Measurements from ENCODE around the gene LLGL1. TPM values are rescaled to one million over a fixed set of nuclear protein-coding genes. Genes with fewer than 3 reads are reported as not detected.
A peak's percentile ranks its signal among the peaks of the same experiment; 100 is the strongest.

LLGL1 gene
- total and polyA plus RNA-seq, 2 donors from 2014 or later: 8.0 to 13.7 TPM

DNA sequence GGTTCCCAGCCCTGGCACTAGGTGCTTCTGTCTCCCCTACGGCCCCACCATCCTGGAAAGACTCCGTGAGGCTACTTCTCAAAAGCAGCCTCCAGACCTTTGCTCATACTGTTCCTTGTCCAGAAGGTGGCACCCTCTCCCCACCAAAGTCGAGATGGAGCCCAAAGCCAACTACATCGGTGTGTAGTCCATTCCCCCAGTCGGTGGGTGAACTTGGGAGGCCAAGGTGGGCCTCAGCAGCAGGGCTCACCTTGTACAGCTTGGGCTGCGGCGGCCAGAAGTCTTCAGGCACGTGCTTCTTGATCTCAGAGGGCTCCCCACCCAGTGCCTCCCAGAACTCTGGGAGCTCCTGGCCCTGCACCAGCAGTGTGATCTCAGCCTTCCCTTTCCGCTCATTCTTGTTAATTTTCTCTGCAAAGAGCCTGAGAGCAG is 22.9 kb downstream of the LLGL1 start:
- Histone ChIP-seq H3K27ac (ENCODE audit: low read depth in 2 of 2, low read length in 2 of 2) (no peak overlapping the region), H3K4me3 (ENCODE audit: low read length in 3 of 3) (no peak overlapping the region), H3K9me3 (ENCODE audit: control insufficient read depth in 2 of 3, insufficient read depth in 1 of 3, low read length in 3 of 3) (no peaks in the 10 kb centered on the region), H3K4me1 (ENCODE audit: control insufficient read depth in 2 of 3, insufficient read depth in 2 of 3, low read depth in 1 of 3, low read length in 3 of 3) (peaks cover 0 to 10% (median 0%) of the 10 kb centered on the region in 3 donors), H3K27me3 (ENCODE audit: control insufficient read depth, insufficient read depth, low read length) (no peaks in the 10 kb centered on the region), H3K36me3 (ENCODE audit: control insufficient read depth in 2 of 3, insufficient read depth in 3 of 3, low read length in 3 of 3) (peaks cover 0 to 78% (median 24%) of the 10 kb centered on the region in 3 donors), H3K9ac (ENCODE audit: low read length in 3 of 3) (no peak overlapping the region)
- TF ChIP-seq CTCF (IDR thresholded peaks at IDR 0.05; ENCODE audit: borderline replicate concordance, extremely low read depth, insufficient read depth): peak; percentile 64
- intact Hi-C loops (cut with DNase I): no loop called here
- FAIRE-seq: no peak
- peak in 4 of 5 donors; percentile 81 to 91 (median 86) for DNase-seq

DNA sequence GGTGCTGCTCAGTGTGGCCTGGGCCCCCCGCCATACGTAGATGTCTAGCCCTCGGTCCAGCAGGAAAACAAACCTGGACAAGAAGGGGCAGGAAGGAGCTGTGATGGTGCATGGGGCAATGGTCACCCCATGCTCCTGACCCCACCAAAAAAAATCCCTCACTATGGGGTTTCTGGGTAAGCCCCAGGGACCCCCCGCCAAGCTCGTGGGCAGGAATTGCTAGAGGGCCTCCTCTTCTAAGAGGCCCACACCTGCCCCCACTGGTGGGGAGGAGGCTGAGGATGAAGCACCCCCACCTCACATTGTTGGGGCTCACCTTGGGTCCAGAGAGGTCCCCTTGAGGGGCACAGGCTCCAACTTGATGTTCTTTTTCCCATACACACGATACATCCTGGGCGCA is 23.4 kb downstream of the LLGL1 start:
- no peak for DNase-seq
- Histone ChIP-seq H3K9ac (ENCODE audit: low read length in 3 of 3) (no peak overlapping the region), H3K4me3 (ENCODE audit: low read length in 3 of 3) (no peak overlapping the region), H3K4me1 (ENCODE audit: control insufficient read depth in 2 of 3, insufficient read depth in 2 of 3, low read depth in 1 of 3, low read length in 3 of 3) (peaks cover 0 to 10% (median 0%) of the 10 kb centered on the region in 3 donors), H3K9me3 (ENCODE audit: control insufficient read depth in 2 of 3, insufficient read depth in 1 of 3, low read length in 3 of 3) (no peaks in the 10 kb centered on the region), H3K27me3 (ENCODE audit: control insufficient read depth, insufficient read depth, low read length) (no peaks in the 10 kb centered on the region), H3K36me3 (ENCODE audit: control insufficient read depth in 2 of 3, insufficient read depth in 3 of 3, low read length in 3 of 3) (peaks cover 0 to 83% (median 25%) of the 10 kb centered on the region in 3 donors), H3K27ac (ENCODE audit: low read depth in 2 of 2, low read length in 2 of 2) (no peak overlapping the region)
- FAIRE-seq: no peak
- no peak for TF ChIP-seq CTCF (IDR thresholded peaks at IDR 0.05; ENCODE audit: borderline replicate concordance, extremely low read depth, insufficient read depth)
- intact Hi-C loops (cut with DNase I): no loop called here

- Histone ChIP-seq H3K36me3 (ENCODE audit: control insufficient read depth in 2 of 3, insufficient read depth in 3 of 3, low read length in 3 of 3) (peaks cover 3 to 81% (median 21%) of the 10 kb centered on the region in 3 donors), H3K4me3 (ENCODE audit: low read length in 3 of 3) (no peak overlapping the region), H3K27ac (ENCODE audit: low read depth in 2 of 2, low read length in 2 of 2) (no peak overlapping the region), H3K9me3 (ENCODE audit: control insufficient read depth in 2 of 3, insufficient read depth in 1 of 3, low read length in 3 of 3) (no peaks in the 10 kb centered on the region), H3K27me3 (ENCODE audit: control insufficient read depth, insufficient read depth, low read length) (no peaks in the 10 kb centered on the region), H3K4me1 (ENCODE audit: control insufficient read depth in 2 of 3, insufficient read depth in 2 of 3, low read depth in 1 of 3, low read length in 3 of 3) (peaks cover 0 to 10% (median 0%) of the 10 kb centered on the region in 3 donors), H3K9ac (ENCODE audit: low read length in 3 of 3) (no peak overlapping the region)
- DNase-seq: peak in 2 of 5 donors; percentile 21 to 73
- intact Hi-C loops (cut with DNase I): no loop called here
- no peak for FAIRE-seq
- no peak for TF ChIP-seq CTCF (IDR thresholded peaks at IDR 0.05; ENCODE audit: borderline replicate concordance, extremely low read depth, insufficient read depth)
Measured at GRCh38 chr17:18250259-18250658, 24.8 kb downstream of the LLGL1 start.

- DNase-seq (no peak), FAIRE-seq (no peak)
- H3K4me1 ChIP-seq (ENCODE audit: control insufficient read depth in 2 of 3, insufficient read depth in 2 of 3, low read depth in 1 of 3, low read length in 3 of 3): peaks cover 0 to 11% (median 0%) of the 10 kb centered on the region in 3 donors
- no peak overlapping the region for H3K4me3 ChIP-seq (ENCODE audit: low read length in 3 of 3)
- peaks cover 3 to 77% (median 20%) of the 10 kb centered on the region in 3 donors for H3K36me3 ChIP-seq (ENCODE audit: control insufficient read depth in 2 of 3, insufficient read depth in 3 of 3, low read length in 3 of 3)
- no peak overlapping the region for H3K9ac ChIP-seq (ENCODE audit: low read length in 3 of 3)
- TF ChIP-seq CTCF (IDR thresholded peaks at IDR 0.05; ENCODE audit: borderline replicate concordance, extremely low read depth, insufficient read depth): no peak
- intact Hi-C loops (cut with DNase I): no loop called here
- H3K9me3 ChIP-seq (ENCODE audit: control insufficient read depth in 2 of 3, insufficient read depth in 1 of 3, low read length in 3 of 3): no peaks in the 10 kb centered on the region
- H3K27me3 ChIP-seq (ENCODE audit: control insufficient read depth, insufficient read depth, low read length): no peaks in the 10 kb centered on the region
- no peak overlapping the region for H3K27ac ChIP-seq (ENCODE audit: low read depth in 2 of 2, low read length in 2 of 2)
Measured at GRCh38 chr17:18250708-18251107, 25.3 kb downstream of the LLGL1 start.
